NCI-H146 (cell line): ENCODE measurements around the gene APH1B.
A peak's percentile ranks its signal among the peaks of the same experiment; 100 is the strongest.

Experiments
- DNase-seq: peaks from one replicate; lab custom pipeline; 2025; lab: John Stamatoyannopoulos, UW

The APH1B gene

GRCh38 chr15:63254991-63255390 lies 22.4 kb upstream of the APH1B start:
- DNase-seq: no peak

GRCh38 chr15:63255489-63255990 lies 21.9 kb upstream of the APH1B start:
- DNase-seq: no peak

GRCh38 chr15:63256433-63257274 lies 20.8 kb upstream of the APH1B start:
- no peak for DNase-seq

GRCh38 chr15:63258658-63259057 lies 18.7 kb upstream of the APH1B start:
- DNase-seq: no peak

GRCh38 chr15:63260791-63261190 lies 16.6 kb upstream of the APH1B start:
- no peak for DNase-seq

- no peak for DNase-seq
These were observed 16.1 kb upstream of the APH1B start for GRCh38 chr15:63261311-63261710.

GRCh38 chr15:63263519-63263918 lies 13.9 kb upstream of the APH1B start:
- DNase-seq: no peak

GRCh38 chr15:63264688-63265293 lies 12.6 kb upstream of the APH1B start:
- DNase-seq: no peak

GRCh38 chr15:63274427-63274826 lies 3.0 kb upstream of the APH1B start:
- peak; percentile 36 for DNase-seq

- no peak for DNase-seq
These were observed 915 bp upstream of the APH1B start for GRCh38 chr15:63276342-63277037.

- peak; percentile 49 for DNase-seq
These were observed 570 bp downstream of the APH1B start for GRCh38 chr15:63277893-63278456.

- DNase-seq: no peak
These were observed 5.7 kb downstream of the APH1B start for GRCh38 chr15:63283126-63283525.

- no peak for DNase-seq
These were observed 6.9 kb downstream of the APH1B start for GRCh38 chr15:63284335-63284734.

GRCh38 chr15:63287109-63287508 lies 9.7 kb downstream of the APH1B start:
- no peak for DNase-seq

GRCh38 chr15:63288342-63288741 lies 10.9 kb downstream of the APH1B start:
- no peak for DNase-seq

- peak; percentile 34 for DNase-seq
These were observed 11.5 kb downstream of the APH1B start for GRCh38 chr15:63288778-63289378.

- DNase-seq: no peak
These were observed 14.1 kb downstream of the APH1B start for GRCh38 chr15:63291507-63291906.

GRCh38 chr15:63292241-63292640 lies 14.8 kb downstream of the APH1B start:
- no peak for DNase-seq

GRCh38 chr15:63292771-63293170 lies 15.4 kb downstream of the APH1B start:
- no peak for DNase-seq

- no peak for DNase-seq
These were observed 17.0 kb downstream of the APH1B start for GRCh38 chr15:63294359-63294758.

GRCh38 chr15:63295341-63295740 lies 17.9 kb downstream of the APH1B start:
- no peak for DNase-seq

GRCh38 chr15:63296195-63296594 lies 18.8 kb downstream of the APH1B start:
- DNase-seq: peak; percentile 60
